NOMO-1 treated with dmso at 0.1 percent for 144 hours (cell line): ENCODE data around the gene KIAA0319L.

Experiments used
- DNase-seq: peaks from one replicate; lab custom pipeline; 2025; ENCODE audit not compliant: unreplicated experiment; lab: John Stamatoyannopoulos, UW

KIAA0319L gene

GRCh38 chr1:35449334-35450008, 107.7 kb downstream of the KIAA0319L start:
- DNase-seq = no peak

- no peak for DNase-seq
Measured at GRCh38 chr1:35448344-35448801, 108.8 kb downstream of the KIAA0319L start.

- peak; percentile 44 for DNase-seq
Measured at GRCh38 chr1:35447278-35447677, 109.9 kb downstream of the KIAA0319L start.

GRCh38 chr1:35444519-35444774, 112.8 kb downstream of the KIAA0319L start:
- DNase-seq = no peak

GRCh38 chr1:35443768-35444518, 113.3 kb downstream of the KIAA0319L start:
- DNase-seq = no peak

GRCh38 chr1:35442734-35443133, 114.5 kb downstream of the KIAA0319L start:
- DNase-seq = no peak

- DNase-seq = no peak
Measured at GRCh38 chr1:35441926-35442579, 115.2 kb downstream of the KIAA0319L start.

GRCh38 chr1:35439626-35440025, 117.6 kb downstream of the KIAA0319L start:
- DNase-seq = no peak

- no peak for DNase-seq
Measured at GRCh38 chr1:35437200-35437599, 120.0 kb downstream of the KIAA0319L start.

GRCh38 chr1:35436078-35436477, 121.1 kb downstream of the KIAA0319L start:
- DNase-seq = no peak

- no peak for DNase-seq
Measured at GRCh38 chr1:35434703-35435102, 122.5 kb downstream of the KIAA0319L start.

- no peak for DNase-seq
Measured at GRCh38 chr1:35433714-35434113, 123.5 kb downstream of the KIAA0319L start.

GRCh38 chr1:35432231-35432630, 125.0 kb downstream of the KIAA0319L start:
- DNase-seq = no peak

GRCh38 chr1:35431173-35431599, 126.0 kb downstream of the KIAA0319L start:
- no peak for DNase-seq

- no peak for DNase-seq
Measured at GRCh38 chr1:35430762-35431161, 126.4 kb downstream of the KIAA0319L start.

- no peak for DNase-seq
Measured at GRCh38 chr1:35428360-35428759, 128.8 kb downstream of the KIAA0319L start.

- no peak for DNase-seq
Measured at GRCh38 chr1:35426097-35426586, 131.1 kb downstream of the KIAA0319L start.

- no peak for DNase-seq
Measured at GRCh38 chr1:35408925-35409324, 148.3 kb downstream of the KIAA0319L start.

- no peak for DNase-seq
Measured at GRCh38 chr1:35407743-35408142, 149.5 kb downstream of the KIAA0319L start.

- no peak for DNase-seq
Measured at GRCh38 chr1:35406103-35406502, 151.1 kb downstream of the KIAA0319L start.

GRCh38 chr1:35401049-35401448, 156.2 kb downstream of the KIAA0319L start:
- no peak for DNase-seq

- no peak for DNase-seq
Measured at GRCh38 chr1:35398739-35399138, 158.5 kb downstream of the KIAA0319L start.
